Neural progenitor cell (in vitro differentiated cells): ENCODE measurements around the gene CEP85. TPM values are rescaled to one million over a fixed set of nuclear protein-coding genes. Genes with fewer than 3 reads are reported as not detected.

Experiments used
- DNase-seq: peaks from one replicate; pipeline ENCODE4 v3.0.0-alpha.2; 2016; ENCODE audit warnings: low spot score
- H2AFZ ChIP-seq: fragments of 200-600 bp; sonication (generic); replicated peaks from 2 replicates; pipeline ENCODE4 v1.6.1; 2016; ENCODE audit warnings: antibody characterized with exemption
- H3F3A ChIP-seq: fragments of 200-600 bp; sonication (generic); 2 replicates; pipeline ENCODE4 v1.6.1; 2016; ENCODE audit warnings: antibody characterized with exemption, low read depth
- H3K27ac ChIP-seq: fragments of 200-600 bp; sonication (generic); 2 replicates; pipeline ENCODE4 v1.5.1; 2016; ENCODE audit warnings: mild to moderate bottlenecking
- H3K27me3 ChIP-seq: fragments of 200-600 bp; sonication (generic); 2 replicates; pipeline ENCODE4 v1.6.1; 2016; ENCODE audit warnings: mild to moderate bottlenecking, moderate library complexity
- H3K36me3 ChIP-seq: fragments of 200-600 bp; sonication (generic); 2 replicates; pipeline ENCODE4 v1.5.1; 2016
- H3K4me1 ChIP-seq: fragments of 200-600 bp; sonication (generic); 2 replicates; pipeline ENCODE4 v1.6.1; 2016; ENCODE audit warnings: mixed run types
- H3K4me2 ChIP-seq: fragments of 200-600 bp; sonication (generic); 2 replicates; pipeline ENCODE4 v1.6.1; 2016
- H3K4me3 ChIP-seq: fragments of 200-600 bp; sonication (generic); 2 replicates; pipeline ENCODE4 v1.5.1; 2016
- H3K79me2 ChIP-seq: fragments of 200-600 bp; sonication (generic); 2 replicates; pipeline ENCODE4 v1.6.1; 2016; ENCODE audit warnings: low read depth
- H3K9ac ChIP-seq: fragments of 200-600 bp; sonication (generic); 2 replicates; pipeline ENCODE4 v1.6.1; 2016
- H3K9me3 ChIP-seq: fragments of 200-600 bp; sonication (generic); 2 replicates; pipeline ENCODE4 v1.5.1; 2016; ENCODE audit warnings: low read depth
- H4K20me1 ChIP-seq: fragments of 200-600 bp; sonication (generic); 2 replicates; pipeline ENCODE4 v1.6.1; 2016; ENCODE audit warnings: low read depth
- H3K27ac Mint-ChIP-seq: 3 replicates; pipeline ENCODE4 v1.8.0; 2021; ENCODE audit warnings: mixed read lengths
- H3K27me3 Mint-ChIP-seq: 2 replicates; pipeline ENCODE4 v1.8.0; 2022; ENCODE audit warnings: low read depth, mild to moderate bottlenecking, inconsistent platforms, moderate library complexity, mixed read lengths; ENCODE audit not compliant: insufficient read depth
- H3K36me3 Mint-ChIP-seq: 3 replicates; pipeline ENCODE4 v1.8.0; 2021; ENCODE audit warnings: mixed read lengths
- H3K4me1 Mint-ChIP-seq: 3 replicates; pipeline ENCODE4 v1.8.0; 2021; ENCODE audit warnings: mixed read lengths
- H3K4me3 Mint-ChIP-seq: 3 replicates; pipeline ENCODE4 v1.8.0; 2021; ENCODE audit warnings: mild to moderate bottlenecking, moderate library complexity, mixed read lengths
- H3K9me3 Mint-ChIP-seq: 3 replicates; pipeline ENCODE4 v1.8.0; 2020; ENCODE audit warnings: mixed read lengths
- CTCF ChIP-seq: fragments of 200-600 bp; sonication (generic); IDR thresholded peaks from 2 replicates; pipeline ENCODE4 v1.5.1; 2017; ENCODE audit warnings: antibody characterized with exemption, mild to moderate bottlenecking
- EZH2 ChIP-seq: fragments of 200-600 bp; sonication (generic); IDR thresholded peaks from 2 replicates; pipeline ENCODE4 v1.6.1; 2017; ENCODE audit warnings: antibody characterized with exemption, mild to moderate bottlenecking, moderate library complexity
- EZH2phosphoT487 ChIP-seq: fragments of 200-600 bp; sonication (generic); IDR thresholded peaks from 2 replicates; pipeline ENCODE4 v1.6.1; 2017; ENCODE audit warnings: antibody characterized with exemption
- total RNA-seq: library from RNA; depleted of rRNA; stranded (reverse); fragments of >200 nt; gene quantifications from 2 replicates; pipeline ENCODE4 v1.2.3, GENCODE V29; 2015; ENCODE audit warnings: low replicate concordance

CEP85 gene
- total RNA-seq, 1 donor from 2014 or later: 41.4 TPM

- Histone ChIP-seq H2AFZ (no peak overlapping the region), H3K79me2 (peaks cover 20% of the 10 kb centered on the region), H3K9ac (no peak overlapping the region), H3F3A (no peaks in the 10 kb centered on the region), H3K27ac (no peak overlapping the region), H4K20me1 (no peaks in the 10 kb centered on the region), H3K4me1 (no peaks in the 10 kb centered on the region), H3K36me3 (peaks cover 4% of the 10 kb centered on the region), H3K27me3 (no peaks in the 10 kb centered on the region), H3K4me3 (no peak overlapping the region), H3K4me2 (no peak overlapping the region), H3K9me3 (no peaks in the 10 kb centered on the region)
- Mint-ChIP-seq H3K36me3 (peaks cover 55% of the 10 kb centered on the region), H3K27me3 (peaks cover 11% of the 10 kb centered on the region), H3K4me3 (no peak overlapping the region), H3K9me3 (peaks cover 7% of the 10 kb centered on the region), H3K4me1 (no peaks in the 10 kb centered on the region), H3K27ac (no peak overlapping the region)
- TF ChIP-seq EZH2phosphoT487 (no peak), CTCF (no peak), EZH2 (no peak)
- DNase-seq: no peak
Observed at GRCh38 chr1:26254404-26254803, 20.4 kb downstream of the CEP85 start.

GRCh38 chr1:26257222-26257621 lies 23.2 kb downstream of the CEP85 start:
- DNase-seq: no peak
- no peak overlapping the region for H3K27ac ChIP-seq
- peaks cover 8% of the 10 kb centered on the region for H3K79me2 ChIP-seq
- no peaks in the 10 kb centered on the region for H3K4me1 ChIP-seq
- H3K9me3 ChIP-seq: no peaks in the 10 kb centered on the region
- H3K36me3 Mint-ChIP-seq: peaks cover 54% of the 10 kb centered on the region
- no peak overlapping the region for H3K4me2 ChIP-seq
- no peak overlapping the region for H3K4me3 Mint-ChIP-seq
- H3K9ac ChIP-seq: no peak overlapping the region
- H3F3A ChIP-seq: peaks cover 4% of the 10 kb centered on the region
- peaks cover 8% of the 10 kb centered on the region for H3K27me3 Mint-ChIP-seq
- H4K20me1 ChIP-seq: no peaks in the 10 kb centered on the region
- H3K36me3 ChIP-seq: peaks cover 4% of the 10 kb centered on the region
- no peak overlapping the region for H2AFZ ChIP-seq
- no peaks in the 10 kb centered on the region for H3K4me1 Mint-ChIP-seq
- TF ChIP-seq EZH2phosphoT487: no peak
- TF ChIP-seq CTCF: no peak
- no peak for TF ChIP-seq EZH2
- H3K9me3 Mint-ChIP-seq: no peaks in the 10 kb centered on the region
- no peak overlapping the region for H3K4me3 ChIP-seq
- no peaks in the 10 kb centered on the region for H3K27me3 ChIP-seq
- no peak overlapping the region for H3K27ac Mint-ChIP-seq

GRCh38 chr1:26259005-26259404 lies 25.0 kb downstream of the CEP85 start:
- Mint-ChIP-seq H3K36me3 (peaks cover 55% of the 10 kb centered on the region), H3K9me3 (no peaks in the 10 kb centered on the region), H3K4me3 (no peak overlapping the region), H3K4me1 (no peaks in the 10 kb centered on the region), H3K27me3 (peaks cover 8% of the 10 kb centered on the region), H3K27ac (no peak overlapping the region)
- Histone ChIP-seq H3K4me1 (no peaks in the 10 kb centered on the region), H3K27me3 (no peaks in the 10 kb centered on the region), H3K79me2 (peaks cover 8% of the 10 kb centered on the region), H3K9me3 (no peaks in the 10 kb centered on the region), H3F3A (peaks cover 4% of the 10 kb centered on the region), H3K4me3 (no peak overlapping the region), H3K27ac (no peak overlapping the region), H3K36me3 (peaks cover 4% of the 10 kb centered on the region), H2AFZ (no peak overlapping the region), H4K20me1 (no peaks in the 10 kb centered on the region), H3K9ac (no peak overlapping the region), H3K4me2 (no peak overlapping the region)
- DNase-seq: no peak
- no peak for TF ChIP-seq CTCF
- no peak for TF ChIP-seq EZH2
- TF ChIP-seq EZH2phosphoT487: no peak
